SK-N-SH treated with all-trans-retinoic acid at 6 μM for 48 hours (cell line): Measurements from ENCODE around the gene MPP7.

Source experiments
- ATAC-seq: fragments of 200-7000 bp; cut with Tn5 transposase; 3 replicates; pipeline ENCODE4 v1.9.1; 2020; ENCODE audit warnings: mild to moderate bottlenecking, moderate library complexity
- ARNTL ChIP-seq: fragments of 450-650 bp; formaldehyde crosslinking; IDR thresholded peaks from 2 replicates; pipeline ENCODE4 v1.5.0; 2020; ENCODE audit warnings: low read depth, mild to moderate bottlenecking, moderate library complexity, borderline replicate concordance
- BACH2 ChIP-seq: fragments of 250-450 bp; sonication (Bioruptor Pico); IDR thresholded peaks from 2 replicates; pipeline ENCODE4 v1.9.0; 2021; ENCODE audit warnings: mild to moderate bottlenecking, borderline replicate concordance
- CSDC2 ChIP-seq: fragments of 250-450 bp; sonication (Bioruptor Pico); IDR thresholded peaks from 2 replicates; pipeline ENCODE4 v1.5.0; 2020; ENCODE audit warnings: mild to moderate bottlenecking, moderate library complexity
- ESRRG ChIP-seq: fragments of 250-450 bp; sonication (Bioruptor Pico); IDR thresholded peaks from 2 replicates; pipeline ENCODE4 v1.6.1; 2021; ENCODE audit warnings: mild to moderate bottlenecking
- GLIS3 ChIP-seq: fragments of 250-450 bp; sonication (Bioruptor Pico); IDR thresholded peaks from 2 replicates; pipeline ENCODE4 v1.5.0; 2020; ENCODE audit warnings: mild to moderate bottlenecking, moderate library complexity
- ISL1 ChIP-seq: fragments of 250-450 bp; sonication (Bioruptor Pico); IDR thresholded peaks from 2 replicates; pipeline ENCODE4 v2.1.2; 2022; ENCODE audit warnings: mild to moderate bottlenecking, moderate library complexity
- OSR1 ChIP-seq: fragments of 250-450 bp; sonication (Bioruptor Pico); IDR thresholded peaks from 2 replicates; pipeline ENCODE4 v1.8.0; 2022; ENCODE audit warnings: moderate library complexity, mild to moderate bottlenecking, inconsistent platforms
- PPARA ChIP-seq: fragments of 250-450 bp; sonication (Bioruptor Pico); IDR thresholded peaks from 2 replicates; pipeline ENCODE4 v1.5.0; 2020; ENCODE audit warnings: mild to moderate bottlenecking, borderline replicate concordance
- RARB ChIP-seq: fragments of 250-450 bp; sonication (Bioruptor Pico); IDR thresholded peaks from 2 replicates; pipeline ENCODE4 v1.8.0; 2021; ENCODE audit warnings: mild to moderate bottlenecking, moderate library complexity
- SNAI2 ChIP-seq: fragments of 250-450 bp; sonication (Bioruptor Pico); IDR thresholded peaks from 2 replicates; pipeline ENCODE4 v1.5.0; 2020; ENCODE audit warnings: mild to moderate bottlenecking, moderate library complexity
- TCF4 ChIP-seq: fragments of 250-450 bp; sonication (Bioruptor Pico); IDR thresholded peaks from 2 replicates; pipeline ENCODE4 v1.8.0; 2021; ENCODE audit warnings: mild to moderate bottlenecking, moderate library complexity, borderline replicate concordance
- TOX ChIP-seq: fragments of 250-450 bp; sonication (Bioruptor Pico); IDR thresholded peaks from 2 replicates; pipeline ENCODE4 v1.8.0; 2021; ENCODE audit warnings: mild to moderate bottlenecking, moderate library complexity, borderline replicate concordance
- ZC3H10 ChIP-seq: fragments of 250-450 bp; sonication (Bioruptor Pico); IDR thresholded peaks from 2 replicates; pipeline ENCODE4 v1.5.1; 2021; ENCODE audit warnings: mild to moderate bottlenecking, moderate library complexity
- ZFP3 ChIP-seq: fragments of 250-450 bp; sonication (Bioruptor Pico); IDR thresholded peaks from 2 replicates; pipeline ENCODE4 v1.5.0; 2020; ENCODE audit warnings: mild to moderate bottlenecking, moderate library complexity
- ZFP30 ChIP-seq: fragments of 450-650 bp; formaldehyde crosslinking; IDR thresholded peaks from 2 replicates; pipeline ENCODE4 v1.5.0; 2022; ENCODE audit warnings: mild to moderate bottlenecking, moderate library complexity
- ZNF565 ChIP-seq: fragments of 450-650 bp; formaldehyde crosslinking; conservative IDR thresholded peaks from 2 replicates; pipeline ENCODE4 v1.5.0; 2020; ENCODE audit warnings: low read depth, mild to moderate bottlenecking, moderate library complexity
- ZNF70 ChIP-seq: fragments of 450-650 bp; formaldehyde crosslinking; IDR thresholded peaks from 2 replicates; pipeline ENCODE4 v1.5.0; 2020; ENCODE audit warnings: mild to moderate bottlenecking, moderate library complexity
- ZNF8 ChIP-seq: fragments of 450-650 bp; formaldehyde crosslinking; IDR thresholded peaks from 2 replicates; pipeline ENCODE4 v1.5.0; 2020; ENCODE audit warnings: mild to moderate bottlenecking, moderate library complexity
- TF ChIP-seq, protein P1 (sequence below): fragments of 250-450 bp; sonication (Bioruptor Pico); IDR thresholded peaks from 2 replicates; pipeline ENCODE4 v1.5.0; 2020; ENCODE audit warnings: mild to moderate bottlenecking, moderate library complexity
- TF ChIP-seq, protein P2 (sequence below): fragments of 250-450 bp; sonication (Bioruptor Pico); IDR thresholded peaks from 2 replicates; pipeline ENCODE4 v1.5.1; 2020; ENCODE audit warnings: low read depth, mild to moderate bottlenecking, moderate library complexity
- TF ChIP-seq, protein P3 (sequence below): fragments of 250-450 bp; sonication (Bioruptor Pico); IDR thresholded peaks from 2 replicates; pipeline ENCODE4 v1.8.0; 2021; ENCODE audit warnings: low read depth, mild to moderate bottlenecking, moderate library complexity, borderline replicate concordance
- TF ChIP-seq, protein P4 (sequence below): fragments of 250-450 bp; sonication (Bioruptor Pico); IDR thresholded peaks from 2 replicates; pipeline ENCODE4 v1.8.0; 2020; ENCODE audit warnings: mild to moderate bottlenecking, moderate library complexity, borderline replicate concordance

The MPP7 gene

DNA sequence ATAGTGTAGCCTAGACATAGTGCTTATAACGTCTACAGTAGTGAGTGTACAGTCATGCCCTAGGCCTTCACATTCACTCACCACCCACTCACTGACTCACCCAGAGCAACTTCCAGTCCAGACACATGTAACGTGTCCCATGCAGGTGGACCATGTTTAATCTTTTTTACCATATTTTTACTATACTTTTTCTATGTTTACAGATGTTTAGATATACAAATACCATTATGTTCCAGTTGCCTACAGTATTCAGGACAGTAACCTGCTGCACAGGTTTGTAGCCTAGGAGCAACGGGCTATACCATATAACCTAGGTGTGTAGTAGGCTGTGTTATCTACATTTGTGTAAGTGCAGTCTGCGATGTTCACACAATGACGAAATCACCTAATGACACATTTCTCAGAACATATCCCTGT is 11.0 kb downstream of the MPP7 start:
- no peak for TF ChIP-seq ZC3H10 (CRISPR knock-in tag)
- TF ChIP-seq ZNF565 (CRISPR knock-in tag), result no peak
- no peak for TF ChIP-seq ZFP30
- no peak for TF ChIP-seq TOX (CRISPR knock-in tag)
- no peak for TF ChIP-seq ZFP3 (CRISPR knock-in tag)
- no peak for TF ChIP-seq ZNF8
- no peak for TF ChIP-seq GLIS3 (CRISPR knock-in tag)
- TF ChIP-seq ESRRG (CRISPR knock-in tag), result no peak
- no peak for TF ChIP-seq OSR1 (CRISPR knock-in tag)
- TF ChIP-seq, protein P1, sequence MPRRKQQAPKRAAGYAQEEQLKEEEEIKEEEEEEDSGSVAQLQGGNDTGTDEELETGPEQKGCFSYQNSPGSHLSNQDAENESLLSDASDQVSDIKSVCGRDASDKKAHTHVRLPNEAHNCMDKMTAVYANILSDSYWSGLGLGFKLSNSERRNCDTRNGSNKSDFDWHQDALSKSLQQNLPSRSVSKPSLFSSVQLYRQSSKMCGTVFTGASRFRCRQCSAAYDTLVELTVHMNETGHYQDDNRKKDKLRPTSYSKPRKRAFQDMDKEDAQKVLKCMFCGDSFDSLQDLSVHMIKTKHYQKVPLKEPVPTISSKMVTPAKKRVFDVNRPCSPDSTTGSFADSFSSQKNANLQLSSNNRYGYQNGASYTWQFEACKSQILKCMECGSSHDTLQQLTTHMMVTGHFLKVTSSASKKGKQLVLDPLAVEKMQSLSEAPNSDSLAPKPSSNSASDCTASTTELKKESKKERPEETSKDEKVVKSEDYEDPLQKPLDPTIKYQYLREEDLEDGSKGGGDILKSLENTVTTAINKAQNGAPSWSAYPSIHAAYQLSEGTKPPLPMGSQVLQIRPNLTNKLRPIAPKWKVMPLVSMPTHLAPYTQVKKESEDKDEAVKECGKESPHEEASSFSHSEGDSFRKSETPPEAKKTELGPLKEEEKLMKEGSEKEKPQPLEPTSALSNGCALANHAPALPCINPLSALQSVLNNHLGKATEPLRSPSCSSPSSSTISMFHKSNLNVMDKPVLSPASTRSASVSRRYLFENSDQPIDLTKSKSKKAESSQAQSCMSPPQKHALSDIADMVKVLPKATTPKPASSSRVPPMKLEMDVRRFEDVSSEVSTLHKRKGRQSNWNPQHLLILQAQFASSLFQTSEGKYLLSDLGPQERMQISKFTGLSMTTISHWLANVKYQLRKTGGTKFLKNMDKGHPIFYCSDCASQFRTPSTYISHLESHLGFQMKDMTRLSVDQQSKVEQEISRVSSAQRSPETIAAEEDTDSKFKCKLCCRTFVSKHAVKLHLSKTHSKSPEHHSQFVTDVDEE (CRISPR knock-in tag), result no peak
- no peak for TF ChIP-seq SNAI2
- TF ChIP-seq ISL1, result no peak
- TF ChIP-seq, protein P2, sequence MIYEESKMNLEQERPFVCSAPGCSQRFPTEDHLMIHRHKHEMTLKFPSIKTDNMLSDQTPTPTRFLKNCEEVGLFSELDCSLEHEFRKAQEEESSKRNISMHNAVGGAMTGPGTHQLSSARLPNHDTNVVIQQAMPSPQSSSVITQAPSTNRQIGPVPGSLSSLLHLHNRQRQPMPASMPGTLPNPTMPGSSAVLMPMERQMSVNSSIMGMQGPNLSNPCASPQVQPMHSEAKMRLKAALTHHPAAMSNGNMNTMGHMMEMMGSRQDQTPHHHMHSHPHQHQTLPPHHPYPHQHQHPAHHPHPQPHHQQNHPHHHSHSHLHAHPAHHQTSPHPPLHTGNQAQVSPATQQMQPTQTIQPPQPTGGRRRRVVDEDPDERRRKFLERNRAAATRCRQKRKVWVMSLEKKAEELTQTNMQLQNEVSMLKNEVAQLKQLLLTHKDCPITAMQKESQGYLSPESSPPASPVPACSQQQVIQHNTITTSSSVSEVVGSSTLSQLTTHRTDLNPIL (CRISPR knock-in tag), result no peak
- TF ChIP-seq, protein P3, sequence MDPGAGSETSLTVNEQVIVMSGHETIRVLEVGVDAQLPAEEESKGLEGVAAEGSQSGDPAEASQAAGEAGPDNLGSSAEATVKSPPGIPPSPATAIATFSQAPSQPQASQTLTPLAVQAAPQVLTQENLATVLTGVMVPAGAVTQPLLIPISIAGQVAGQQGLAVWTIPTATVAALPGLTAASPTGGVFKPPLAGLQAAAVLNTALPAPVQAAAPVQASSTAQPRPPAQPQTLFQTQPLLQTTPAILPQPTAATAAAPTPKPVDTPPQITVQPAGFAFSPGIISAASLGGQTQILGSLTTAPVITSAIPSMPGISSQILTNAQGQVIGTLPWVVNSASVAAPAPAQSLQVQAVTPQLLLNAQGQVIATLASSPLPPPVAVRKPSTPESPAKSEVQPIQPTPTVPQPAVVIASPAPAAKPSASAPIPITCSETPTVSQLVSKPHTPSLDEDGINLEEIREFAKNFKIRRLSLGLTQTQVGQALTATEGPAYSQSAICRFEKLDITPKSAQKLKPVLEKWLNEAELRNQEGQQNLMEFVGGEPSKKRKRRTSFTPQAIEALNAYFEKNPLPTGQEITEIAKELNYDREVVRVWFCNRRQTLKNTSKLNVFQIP (CRISPR knock-in tag), result no peak
- no peak for TF ChIP-seq ARNTL
- no peak for TF ChIP-seq TCF4 (CRISPR knock-in tag)
- no peak for TF ChIP-seq ZNF70 (CRISPR knock-in tag)
- no peak for TF ChIP-seq RARB (CRISPR knock-in tag)
- ATAC-seq, result no peak

DNA sequence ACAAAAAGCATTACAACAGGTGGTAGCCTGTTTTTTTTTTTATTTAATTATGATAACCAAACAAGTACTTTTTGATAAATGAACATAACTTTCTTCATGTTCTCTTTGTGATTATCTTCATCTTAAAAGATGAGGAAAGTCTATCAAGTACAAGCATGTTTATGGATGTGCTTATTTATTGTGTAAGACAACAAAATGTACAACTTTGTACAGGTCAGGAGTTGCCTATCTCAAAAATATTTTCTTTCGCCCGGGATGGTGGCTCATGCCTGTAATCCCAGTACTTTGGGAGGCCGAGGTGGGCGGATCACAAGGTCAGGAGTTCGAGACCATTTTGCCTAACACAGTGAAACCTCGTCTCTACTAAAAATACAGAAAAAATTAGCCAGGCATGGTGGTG is 17.0 kb downstream of the MPP7 start:
- TF ChIP-seq TCF4 (CRISPR knock-in tag) (no peak), PPARA (CRISPR knock-in tag) (no peak)
- TF ChIP-seq, protein P4, sequence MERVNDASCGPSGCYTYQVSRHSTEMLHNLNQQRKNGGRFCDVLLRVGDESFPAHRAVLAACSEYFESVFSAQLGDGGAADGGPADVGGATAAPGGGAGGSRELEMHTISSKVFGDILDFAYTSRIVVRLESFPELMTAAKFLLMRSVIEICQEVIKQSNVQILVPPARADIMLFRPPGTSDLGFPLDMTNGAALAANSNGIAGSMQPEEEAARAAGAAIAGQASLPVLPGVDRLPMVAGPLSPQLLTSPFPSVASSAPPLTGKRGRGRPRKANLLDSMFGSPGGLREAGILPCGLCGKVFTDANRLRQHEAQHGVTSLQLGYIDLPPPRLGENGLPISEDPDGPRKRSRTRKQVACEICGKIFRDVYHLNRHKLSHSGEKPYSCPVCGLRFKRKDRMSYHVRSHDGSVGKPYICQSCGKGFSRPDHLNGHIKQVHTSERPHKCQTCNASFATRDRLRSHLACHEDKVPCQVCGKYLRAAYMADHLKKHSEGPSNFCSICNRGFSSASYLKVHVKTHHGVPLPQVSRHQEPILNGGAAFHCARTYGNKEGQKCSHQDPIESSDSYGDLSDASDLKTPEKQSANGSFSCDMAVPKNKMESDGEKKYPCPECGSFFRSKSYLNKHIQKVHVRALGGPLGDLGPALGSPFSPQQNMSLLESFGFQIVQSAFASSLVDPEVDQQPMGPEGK (CRISPR knock-in tag), result no peak
- TF ChIP-seq, all 23 proteins: peak for 0
- no peak for ATAC-seq

DNA sequence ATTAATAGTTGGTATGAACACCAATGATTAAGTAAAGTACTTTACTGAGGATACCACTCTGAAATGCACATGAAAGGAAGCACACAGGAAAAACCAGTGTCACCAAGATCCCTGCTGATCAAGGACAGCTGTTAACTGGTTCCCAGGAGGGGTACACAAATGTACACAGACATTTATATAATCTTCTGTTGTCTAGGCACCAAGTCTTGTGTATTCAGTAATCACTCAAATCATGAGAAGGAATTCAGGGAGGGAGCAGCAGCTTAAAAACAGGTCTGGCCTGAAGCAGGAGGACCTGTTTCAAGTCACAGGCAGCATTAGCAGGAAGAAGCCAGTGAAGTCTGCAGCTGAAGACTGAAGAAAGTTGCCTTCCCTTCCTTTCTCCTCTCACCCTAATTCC is 18.7 kb downstream of the MPP7 start:
- TF ChIP-seq PPARA (CRISPR knock-in tag), result no peak
- no peak for ATAC-seq

DNA sequence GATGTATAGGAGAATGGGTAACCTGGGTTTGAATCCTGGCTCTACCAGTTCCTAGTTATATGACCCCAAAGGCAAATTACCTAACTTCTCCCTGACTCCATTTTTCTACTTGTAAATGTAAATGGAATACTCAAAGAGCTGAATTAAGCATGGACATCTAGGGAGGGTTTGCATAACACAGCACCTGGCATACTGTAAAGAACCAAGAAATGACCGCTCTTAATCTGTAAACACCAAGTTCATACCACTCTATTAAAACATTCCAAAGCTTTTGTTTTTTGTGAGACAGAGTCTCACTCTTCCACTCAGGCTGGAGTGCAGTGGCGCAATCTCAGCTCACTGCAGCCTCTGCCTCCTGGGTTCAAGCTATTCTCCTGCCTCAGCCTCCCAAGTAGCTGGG is 19.6 kb downstream of the MPP7 start:
- TF ChIP-seq BACH2 (CRISPR knock-in tag) (no peak), TCF4 (CRISPR knock-in tag) (no peak), TOX (CRISPR knock-in tag) (no peak), ISL1 (no peak), CSDC2 (no peak), GLIS3 (CRISPR knock-in tag) (no peak), ZNF565 (CRISPR knock-in tag) (no peak)
- TF ChIP-seq, protein P1 (CRISPR knock-in tag), result no peak
- TF ChIP-seq, protein P3 (CRISPR knock-in tag), result no peak
- ATAC-seq, result no peak
